GM18519 (cell line): ENCODE results near the gene USP37.

Experiments used
- ATAC-seq: cut with Tn5 transposase; IDR thresholded peaks from one replicate; pipeline ENCODE4 v1.9.1; 2021; ENCODE audit warnings: mild to moderate bottlenecking, moderate library complexity; ENCODE audit not compliant: unreplicated experiment, low FRiP score

The USP37 gene

GRCh38 chr2:218432676-218433365, 135.3 kb downstream of the USP37 start:
- ATAC-seq, result no peak

- ATAC-seq, result no peak
Measured at GRCh38 chr2:218431878-218432277, 136.3 kb downstream of the USP37 start.

GRCh38 chr2:218430721-218431120, 137.4 kb downstream of the USP37 start:
- no peak for ATAC-seq

GRCh38 chr2:218429911-218430692, 138.0 kb downstream of the USP37 start:
- ATAC-seq, result no peak

GRCh38 chr2:218428846-218429558, 139.1 kb downstream of the USP37 start:
- ATAC-seq, result no peak

- no peak for ATAC-seq
Measured at GRCh38 chr2:218427741-218428140, 140.4 kb downstream of the USP37 start.

GRCh38 chr2:218425531-218425930, 142.6 kb downstream of the USP37 start:
- no peak for ATAC-seq

- no peak for ATAC-seq
Measured at GRCh38 chr2:218423584-218423983, 144.6 kb downstream of the USP37 start.

- ATAC-seq, result no peak
Measured at GRCh38 chr2:218422403-218423086, 145.6 kb downstream of the USP37 start.

GRCh38 chr2:218421027-218421426, 147.1 kb downstream of the USP37 start:
- ATAC-seq, result no peak

GRCh38 chr2:218419630-218420216, 148.4 kb downstream of the USP37 start:
- ATAC-seq, result no peak

GRCh38 chr2:218418717-218419458, 149.3 kb downstream of the USP37 start, which contains the start of gene VIL1:
Gene VIL1 (plus strand): TSS chr2:218419123. CDS start chr2:218423779, 4,656 bp downstream.
- ATAC-seq, result no peak

- ATAC-seq, result no peak
Measured at GRCh38 chr2:218418321-218418716, 149.8 kb downstream of the USP37 start.

- ATAC-seq, result no peak
Measured at GRCh38 chr2:218407717-218408116, 160.4 kb downstream of the USP37 start.

- no peak for ATAC-seq
Measured at GRCh38 chr2:218406949-218407618, 161.1 kb downstream of the USP37 start.

- peak; percentile 56 for ATAC-seq
Measured at GRCh38 chr2:218406209-218406948, 161.8 kb downstream of the USP37 start.

- peak; percentile 14 for ATAC-seq
Measured at GRCh38 chr2:218405746-218406208, 162.4 kb downstream of the USP37 start.

GRCh38 chr2:218405086-218405745, 162.9 kb downstream of the USP37 start:
- ATAC-seq, result no peak
